ENCODE measurements around the gene BMP5. TPM values are rescaled to one million over a fixed set of nuclear protein-coding genes. Genes with fewer than 3 reads are reported as not detected.

BMP5 gene
- 1 to 10 TPM in 1 of 2 donors, under 1 TPM in 1; 0.80 to 2.1 TPM for total RNA-seq

DNA sequence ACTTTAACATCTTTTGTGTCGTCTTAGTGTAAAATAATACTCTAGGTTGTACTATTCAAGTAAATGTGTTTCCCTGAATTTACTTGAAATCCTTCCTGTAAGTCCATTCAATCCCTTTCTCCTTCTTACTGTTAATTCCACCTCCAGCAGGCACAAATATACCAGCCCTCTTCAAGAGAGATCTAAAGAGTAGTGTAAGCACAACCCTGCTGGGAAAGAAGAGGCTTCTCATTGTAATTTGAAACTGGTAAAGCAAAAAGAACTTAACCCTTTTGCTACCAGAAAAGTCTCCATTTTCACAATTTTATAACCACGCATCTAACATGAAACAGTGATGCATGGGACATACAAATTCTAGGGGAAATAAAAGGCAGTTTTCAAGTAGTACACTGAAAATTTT, at the start of gene BMP5:
Gene BMP5, minus strand, starts transcription at position 191 of the 400 bp plus-strand sequence. CDS start 725 bp downstream, outside the sequence.
- Histone ChIP-seq H3K4me3 (peak within 1 kb of the TSS in 1 of 2 donors; percentile 6), H3K4me1 (replicated peaks) (no peaks in the 10 kb centered on the region), H3K9me3 (no peaks in the 10 kb centered on the region), H3K27me3 (replicated peaks; ENCODE audit: insufficient read depth) (no peaks in the 10 kb centered on the region), H3K36me3 (no peaks in the 10 kb centered on the region), H3K27ac (no peak within 1 kb of the TSS)
- no peak for DNase-seq (ENCODE audit: low spot score)
- TF ChIP-seq POLR2A (IDR thresholded peaks at IDR 0.05) (no peak), POLR2AphosphoS5 (IDR thresholded peaks at IDR 0.05) (no peak)
- TF ChIP-seq, protein P1, sequence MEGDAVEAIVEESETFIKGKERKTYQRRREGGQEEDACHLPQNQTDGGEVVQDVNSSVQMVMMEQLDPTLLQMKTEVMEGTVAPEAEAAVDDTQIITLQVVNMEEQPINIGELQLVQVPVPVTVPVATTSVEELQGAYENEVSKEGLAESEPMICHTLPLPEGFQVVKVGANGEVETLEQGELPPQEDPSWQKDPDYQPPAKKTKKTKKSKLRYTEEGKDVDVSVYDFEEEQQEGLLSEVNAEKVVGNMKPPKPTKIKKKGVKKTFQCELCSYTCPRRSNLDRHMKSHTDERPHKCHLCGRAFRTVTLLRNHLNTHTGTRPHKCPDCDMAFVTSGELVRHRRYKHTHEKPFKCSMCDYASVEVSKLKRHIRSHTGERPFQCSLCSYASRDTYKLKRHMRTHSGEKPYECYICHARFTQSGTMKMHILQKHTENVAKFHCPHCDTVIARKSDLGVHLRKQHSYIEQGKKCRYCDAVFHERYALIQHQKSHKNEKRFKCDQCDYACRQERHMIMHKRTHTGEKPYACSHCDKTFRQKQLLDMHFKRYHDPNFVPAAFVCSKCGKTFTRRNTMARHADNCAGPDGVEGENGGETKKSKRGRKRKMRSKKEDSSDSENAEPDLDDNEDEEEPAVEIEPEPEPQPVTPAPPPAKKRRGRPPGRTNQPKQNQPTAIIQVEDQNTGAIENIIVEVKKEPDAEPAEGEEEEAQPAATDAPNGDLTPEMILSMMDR (IDR thresholded peaks at IDR 0.05): no peak
- intact Hi-C loops (cut with DNase I): no loop called here
- 57% methylated on average over 2 of the region's 2 CpGs for WGBS

DNA sequence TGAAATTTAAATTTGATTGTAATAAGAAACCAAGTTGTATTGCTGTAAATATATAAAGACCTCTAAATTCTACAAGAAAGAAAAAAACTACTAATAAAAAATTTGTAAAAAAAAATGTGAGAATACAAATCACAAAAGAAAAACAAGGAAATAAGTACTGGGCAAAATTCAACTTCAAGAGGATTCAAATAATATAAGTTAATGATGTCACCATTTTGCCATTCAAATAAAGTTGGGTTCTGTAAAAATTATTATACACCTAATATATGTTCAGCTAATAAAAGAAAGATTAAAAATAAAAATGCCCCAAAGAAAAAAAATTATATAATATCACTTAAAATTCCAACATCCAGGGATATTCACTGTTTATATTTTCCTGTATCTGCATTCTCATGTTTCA, 47.0 kb upstream of the BMP5 start:
- Histone ChIP-seq H3K9me3 (no peaks in the 10 kb centered on the region), H3K27ac (no peak overlapping the region), H3K4me1 (replicated peaks) (no peaks in the 10 kb centered on the region), H3K36me3 (no peaks in the 10 kb centered on the region), H3K4me3 (no peak overlapping the region), H3K27me3 (replicated peaks; ENCODE audit: insufficient read depth) (no peaks in the 10 kb centered on the region)
- no peak for DNase-seq (ENCODE audit: low spot score)
- no peak for TF ChIP-seq POLR2A (IDR thresholded peaks at IDR 0.05)
- TF ChIP-seq POLR2AphosphoS5 (IDR thresholded peaks at IDR 0.05): no peak
- TF ChIP-seq, protein P1 (IDR thresholded peaks at IDR 0.05): no peak
- intact Hi-C loops (cut with DNase I): no loop called here

DNA sequence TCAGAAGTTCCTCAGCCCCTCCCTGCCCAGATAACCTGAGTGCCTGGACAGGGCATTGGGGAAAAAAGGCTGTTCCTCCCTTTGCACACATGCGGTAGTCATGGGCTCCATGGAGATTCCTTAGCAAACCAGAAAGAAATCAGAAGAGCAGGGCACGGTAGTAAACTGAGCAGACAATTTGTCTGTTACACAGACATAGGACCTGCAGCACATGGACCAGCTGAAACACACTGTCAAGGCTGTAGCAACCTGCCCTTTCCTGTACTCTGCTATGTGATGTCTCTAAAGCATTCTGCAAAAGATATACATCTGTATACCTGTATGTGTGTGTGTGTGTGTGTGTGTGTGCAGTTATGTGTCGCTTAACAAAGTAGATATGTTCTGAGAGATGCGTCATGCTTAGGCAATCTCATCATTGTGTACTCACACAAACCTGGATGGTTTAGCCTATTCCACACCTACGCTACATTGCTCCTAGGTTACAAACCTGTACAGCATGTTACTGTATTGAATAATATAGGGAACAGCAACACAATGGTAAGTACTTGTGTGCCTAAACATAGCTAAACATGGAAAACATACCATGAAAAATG, 44.4 kb upstream of the BMP5 start:
- intact Hi-C loops (cut with DNase I): no loop called here
- no peaks in the 10 kb centered on the region for H3K9me3 ChIP-seq
- no peak for DNase-seq (ENCODE audit: low spot score)
- 67% methylated on average over 5 of the region's 5 CpGs for WGBS
- no peaks in the 10 kb centered on the region for H3K4me1 ChIP-seq (replicated peaks)
- H3K27me3 ChIP-seq (replicated peaks; ENCODE audit: insufficient read depth): no peaks in the 10 kb centered on the region
- H3K4me3 ChIP-seq: no peak overlapping the region
- H3K27ac ChIP-seq: no peak overlapping the region
- H3K36me3 ChIP-seq: no peaks in the 10 kb centered on the region
- no peak for TF ChIP-seq POLR2A (IDR thresholded peaks at IDR 0.05)
- TF ChIP-seq, protein P1 (IDR thresholded peaks at IDR 0.05): no peak
- no peak for TF ChIP-seq POLR2AphosphoS5 (IDR thresholded peaks at IDR 0.05)

DNA sequence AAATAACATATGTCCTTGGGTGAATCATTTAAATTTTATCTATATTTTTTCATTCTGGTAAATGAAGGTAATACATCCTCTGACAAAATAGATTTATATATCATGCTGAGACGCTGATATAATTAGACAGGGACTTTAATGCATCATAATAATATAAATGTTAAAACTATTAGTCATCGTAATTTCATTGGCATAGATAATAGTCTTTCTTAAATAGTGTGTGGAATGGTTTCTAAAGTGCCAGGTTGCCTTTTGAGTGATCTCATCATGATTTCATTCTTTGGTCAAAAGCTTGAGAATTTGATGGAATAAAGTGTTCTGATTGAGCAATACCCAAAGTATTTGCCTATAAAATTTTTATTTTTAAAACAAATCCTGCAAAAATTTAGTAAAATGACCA, 43.2 kb upstream of the BMP5 start:
- no peaks in the 10 kb centered on the region for H3K9me3 ChIP-seq
- DNase-seq (ENCODE audit: low spot score): no peak
- H3K36me3 ChIP-seq: no peaks in the 10 kb centered on the region
- H3K4me1 ChIP-seq (replicated peaks): no peaks in the 10 kb centered on the region
- no peak overlapping the region for H3K4me3 ChIP-seq
- no peak overlapping the region for H3K27ac ChIP-seq
- no peaks in the 10 kb centered on the region for H3K27me3 ChIP-seq (replicated peaks; ENCODE audit: insufficient read depth)
- TF ChIP-seq POLR2AphosphoS5 (IDR thresholded peaks at IDR 0.05) (no peak), POLR2A (IDR thresholded peaks at IDR 0.05) (no peak)
- TF ChIP-seq, protein P1 (IDR thresholded peaks at IDR 0.05): no peak
- 38% methylated on average over 2 of the region's 2 CpGs for WGBS
- intact Hi-C loops (cut with DNase I): no loop called here

DNA sequence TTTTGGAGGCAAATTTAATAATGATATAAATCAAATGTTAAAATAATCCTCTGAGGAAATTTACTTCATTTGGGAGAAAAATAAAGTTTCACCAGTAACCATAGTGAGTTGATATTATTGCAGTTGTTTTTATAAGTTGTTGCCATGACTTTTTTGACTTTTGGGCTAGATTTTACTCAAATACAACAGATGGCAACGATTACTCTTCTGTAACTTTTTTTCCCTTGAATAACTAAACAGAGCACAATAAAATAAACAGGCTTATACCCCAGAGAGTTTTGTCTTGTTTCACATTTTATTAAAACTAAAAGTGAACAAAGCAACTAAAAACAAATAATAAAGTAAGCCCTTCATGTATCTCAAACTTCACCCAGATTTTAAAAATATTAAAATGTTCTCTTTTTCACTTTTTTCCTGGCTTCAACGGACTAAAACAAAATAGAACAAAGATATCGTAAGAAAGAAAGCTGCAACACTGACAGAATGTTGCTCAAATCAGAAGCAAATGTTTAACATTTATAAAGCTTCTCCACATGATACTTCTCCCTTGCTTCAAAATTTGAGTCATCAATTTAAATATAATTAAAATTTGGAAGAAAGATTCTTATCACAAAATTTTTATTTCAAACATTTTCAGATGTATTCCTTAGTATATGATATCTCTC, 42.5 kb upstream of the BMP5 start:
- Histone ChIP-seq H3K27ac (no peak overlapping the region), H3K36me3 (no peaks in the 10 kb centered on the region), H3K9me3 (no peaks in the 10 kb centered on the region), H3K27me3 (replicated peaks; ENCODE audit: insufficient read depth) (no peaks in the 10 kb centered on the region), H3K4me3 (no peak overlapping the region), H3K4me1 (replicated peaks) (no peaks in the 10 kb centered on the region)
- no peak for TF ChIP-seq POLR2A (IDR thresholded peaks at IDR 0.05)
- TF ChIP-seq, protein P1 (IDR thresholded peaks at IDR 0.05): no peak
- TF ChIP-seq POLR2AphosphoS5 (IDR thresholded peaks at IDR 0.05): no peak
- intact Hi-C loops (cut with DNase I): no loop called here
- 55% methylated on average over 3 of the region's 3 CpGs for WGBS
- DNase-seq (ENCODE audit: low spot score): no peak
